GM12874 (cell line): ENCODE data around the gene MIA3.

ENCODE experiments used
- CTCF ChIP-seq: IDR thresholded peaks from 2 replicates; pipeline ENCODE4 v1.5.1; 2011; ENCODE audit warnings: low read depth, mild to moderate bottlenecking, control low read depth, low read length, moderate library complexity; ENCODE audit not compliant: insufficient read depth

MIA3 gene

GRCh38 chr1:222618001-222618879 lies at the start of gene MIA3:
Gene MIA3, plus strand, starts transcription at chr1:222618097. Its CDS starts 14 bp downstream, at chr1:222618111.
- TF ChIP-seq CTCF = no peak

GRCh38 chr1:222570837-222571236 lies 47.1 kb upstream of the MIA3 start:
- no peak for TF ChIP-seq CTCF

GRCh38 chr1:222579316-222579715 lies 38.6 kb upstream of the MIA3 start:
- TF ChIP-seq CTCF = no peak

- no peak for TF ChIP-seq CTCF
Observed at GRCh38 chr1:222582099-222582774, 35.7 kb upstream of the MIA3 start.

GRCh38 chr1:222583079-222583478 lies 34.8 kb upstream of the MIA3 start:
- TF ChIP-seq CTCF = no peak

- TF ChIP-seq CTCF = no peak
Observed at GRCh38 chr1:222586842-222587241, 31.1 kb upstream of the MIA3 start.

GRCh38 chr1:222588135-222588534 lies 29.8 kb upstream of the MIA3 start:
- TF ChIP-seq CTCF = no peak
